GM21515 (cell line): Measurements from ENCODE around the gene SPATS2.
A peak's percentile ranks its signal among the peaks of the same experiment; 100 is the strongest.

Experiments
- ATAC-seq: cut with Tn5 transposase; IDR thresholded peaks from one replicate; pipeline ENCODE4 v1.9.1; 2021; ENCODE audit not compliant: unreplicated experiment

SPATS2 gene

DNA sequence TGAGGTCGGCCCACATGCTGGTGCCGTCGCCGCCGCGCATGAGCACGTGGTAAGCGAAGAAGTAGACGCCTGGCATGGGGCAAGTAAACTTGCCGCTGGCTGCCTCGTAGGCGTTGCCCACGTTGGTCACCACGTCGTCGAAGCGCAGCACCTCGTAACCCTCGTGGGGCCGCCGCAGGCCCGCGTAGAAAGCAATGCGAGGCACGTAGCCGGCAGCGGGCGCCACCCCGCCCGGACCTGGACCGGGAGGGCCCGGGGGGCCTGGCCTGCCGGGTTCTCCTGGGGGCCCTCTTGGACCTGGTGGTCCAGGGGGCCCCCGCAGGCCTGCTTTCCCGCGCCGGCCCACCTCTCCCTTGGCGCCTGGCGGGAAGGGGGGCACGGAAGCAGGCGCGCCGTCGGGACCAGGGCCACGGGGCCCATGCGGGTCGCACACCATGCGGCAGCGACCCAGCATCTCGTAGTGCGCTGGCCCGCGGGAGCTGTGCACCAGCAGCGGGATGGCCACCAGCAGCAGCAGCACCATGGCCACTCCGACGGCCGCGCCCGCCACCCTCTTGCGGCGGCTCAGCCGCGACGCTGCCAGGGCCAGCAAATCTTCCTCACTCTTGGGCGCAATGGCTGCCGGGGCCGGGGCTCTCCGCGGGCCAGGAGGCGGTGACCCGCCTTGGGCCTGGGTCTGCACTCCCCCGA, 31.2 kb upstream of the SPATS2 start:
- no peak for ATAC-seq

DNA sequence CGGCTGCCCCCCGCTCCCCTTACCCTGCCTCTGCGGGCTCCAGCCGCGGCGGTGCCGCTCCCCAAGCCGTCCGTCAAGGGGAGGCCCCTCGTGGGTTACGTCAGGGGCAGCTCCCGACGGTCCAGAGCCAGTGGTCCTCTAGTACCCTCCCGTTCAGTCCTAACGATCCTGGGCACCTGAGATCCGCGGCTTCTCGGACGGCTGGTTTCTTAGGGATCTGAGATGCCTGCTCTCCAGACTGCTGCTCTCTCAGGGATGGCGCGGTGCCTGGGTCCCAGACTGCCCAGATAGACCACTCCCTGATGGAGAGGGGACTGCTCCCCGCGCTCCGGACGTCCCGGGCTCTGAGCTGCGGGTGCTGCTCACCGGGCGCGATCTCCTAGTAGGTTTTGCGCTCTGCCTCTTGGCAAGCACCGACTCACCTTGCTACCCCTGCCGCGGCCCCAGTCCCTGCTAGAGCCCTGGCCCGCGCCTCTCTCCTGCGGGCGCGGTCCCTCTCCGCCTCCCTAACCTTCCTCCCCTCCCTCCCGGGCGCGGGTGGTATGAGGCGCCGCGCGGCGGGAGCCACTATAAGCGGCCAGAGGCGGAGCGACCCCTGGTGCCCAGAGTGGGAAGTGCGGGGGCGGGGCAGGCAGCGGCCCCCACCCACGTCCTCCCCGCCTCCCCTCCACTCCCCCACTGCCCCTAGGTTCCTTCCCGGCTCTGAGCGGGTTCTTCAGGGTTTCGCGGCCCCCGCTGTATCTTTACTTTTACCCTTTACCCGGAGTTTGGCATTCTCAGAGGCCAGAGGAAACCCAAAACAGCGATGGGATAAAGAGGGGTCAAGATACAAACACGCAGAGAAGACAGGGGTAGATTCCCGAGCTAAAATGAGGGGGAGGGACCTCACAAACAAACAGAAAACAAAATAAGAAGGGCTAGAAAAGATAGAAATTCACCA, 30.3 kb upstream of the SPATS2 start, which contains the start of gene C1QL4:
C1QL4 (minus strand) TSS at position 544 of the 940 bp plus-strand sequence. CDS start 711 bp downstream, outside the sequence.
- peak; percentile 61 for ATAC-seq

DNA sequence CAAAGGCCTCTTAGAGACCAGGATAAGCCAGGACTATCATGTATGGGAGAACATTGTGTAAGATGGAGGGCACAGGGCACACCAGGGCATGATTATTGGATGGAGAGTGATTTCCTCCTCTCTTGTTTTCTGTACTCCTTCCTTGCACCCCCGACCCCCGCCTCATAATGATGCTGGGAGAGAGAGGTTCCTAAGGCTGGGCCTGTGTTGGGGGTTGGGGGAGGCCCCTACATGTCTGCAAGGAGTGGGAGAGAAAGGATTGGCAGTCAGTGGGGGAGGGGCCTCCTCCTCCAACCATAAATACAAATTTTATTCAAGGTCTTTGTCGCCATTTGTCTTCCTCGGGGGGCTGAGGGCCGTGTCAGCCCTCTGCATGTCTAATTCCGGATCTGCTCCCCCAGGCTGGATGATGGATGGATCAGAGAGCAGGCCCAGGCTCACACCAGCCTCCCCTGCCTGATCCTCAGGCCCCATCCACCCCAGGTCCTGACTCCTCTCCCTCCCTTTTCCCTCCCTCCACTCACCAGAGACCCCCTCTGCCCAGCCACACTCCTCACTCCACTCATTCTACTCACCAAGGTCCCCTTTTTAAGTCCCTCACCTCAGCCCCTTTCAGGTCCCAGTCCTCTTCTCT, 28.3 kb upstream of the SPATS2 start:
- no peak for ATAC-seq

DNA sequence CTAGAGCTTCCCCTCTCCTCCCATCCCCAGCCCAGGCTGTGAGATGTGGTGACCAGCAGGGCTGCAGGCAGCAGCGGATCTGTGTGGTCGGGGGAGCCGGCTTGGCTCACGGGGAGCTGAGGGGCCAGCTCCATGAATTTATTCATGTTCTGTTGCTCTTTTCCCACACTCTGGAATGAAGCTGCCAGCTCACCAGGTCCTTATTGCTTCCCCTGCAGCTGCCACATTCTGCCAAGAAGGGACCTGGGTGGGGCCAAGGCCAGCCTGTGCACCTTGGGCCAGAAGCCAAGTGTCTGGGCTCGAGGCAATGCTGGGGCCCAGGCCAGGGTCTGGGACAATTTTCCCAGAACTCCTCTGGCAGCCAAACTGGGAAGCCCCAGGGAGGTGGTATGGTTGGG, 27.8 kb upstream of the SPATS2 start:
- ATAC-seq = no peak

DNA sequence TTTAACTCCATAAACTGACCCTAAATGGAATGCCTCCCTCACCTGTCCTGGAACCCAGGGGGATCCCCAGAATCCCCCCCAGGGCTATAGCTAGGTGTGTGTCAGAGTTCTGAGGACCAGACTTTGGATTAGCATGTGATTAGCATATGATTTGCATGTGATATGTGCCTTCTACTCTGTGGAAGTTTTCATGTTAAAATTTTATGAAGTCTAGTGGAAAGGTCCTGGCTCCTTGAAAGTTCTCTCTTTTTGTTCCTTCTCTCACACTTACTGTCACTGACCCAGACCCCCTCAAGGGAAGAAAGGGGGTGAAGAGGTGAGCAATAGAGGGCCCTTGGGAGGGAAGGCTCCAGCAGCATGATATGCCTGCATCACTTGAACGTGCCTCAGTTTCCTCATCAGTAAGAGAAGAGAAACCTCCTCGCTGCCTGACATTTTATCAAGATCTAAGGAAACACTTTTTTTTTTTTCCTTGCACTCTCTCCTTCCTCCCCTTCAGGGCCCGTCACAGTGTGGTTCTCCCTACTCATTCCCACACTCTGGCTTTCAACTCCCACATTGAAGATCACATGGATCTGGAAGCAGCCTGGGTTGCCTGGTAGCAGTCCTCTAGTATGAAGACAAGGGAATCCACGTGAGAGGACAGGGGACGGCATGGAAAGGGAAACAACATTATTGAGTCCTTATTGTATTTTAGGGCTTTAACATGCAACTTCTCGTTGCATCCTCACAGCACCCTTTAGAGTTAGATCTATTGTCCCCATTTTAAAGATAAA, 27.0 kb upstream of the SPATS2 start:
- ATAC-seq = no peak

DNA sequence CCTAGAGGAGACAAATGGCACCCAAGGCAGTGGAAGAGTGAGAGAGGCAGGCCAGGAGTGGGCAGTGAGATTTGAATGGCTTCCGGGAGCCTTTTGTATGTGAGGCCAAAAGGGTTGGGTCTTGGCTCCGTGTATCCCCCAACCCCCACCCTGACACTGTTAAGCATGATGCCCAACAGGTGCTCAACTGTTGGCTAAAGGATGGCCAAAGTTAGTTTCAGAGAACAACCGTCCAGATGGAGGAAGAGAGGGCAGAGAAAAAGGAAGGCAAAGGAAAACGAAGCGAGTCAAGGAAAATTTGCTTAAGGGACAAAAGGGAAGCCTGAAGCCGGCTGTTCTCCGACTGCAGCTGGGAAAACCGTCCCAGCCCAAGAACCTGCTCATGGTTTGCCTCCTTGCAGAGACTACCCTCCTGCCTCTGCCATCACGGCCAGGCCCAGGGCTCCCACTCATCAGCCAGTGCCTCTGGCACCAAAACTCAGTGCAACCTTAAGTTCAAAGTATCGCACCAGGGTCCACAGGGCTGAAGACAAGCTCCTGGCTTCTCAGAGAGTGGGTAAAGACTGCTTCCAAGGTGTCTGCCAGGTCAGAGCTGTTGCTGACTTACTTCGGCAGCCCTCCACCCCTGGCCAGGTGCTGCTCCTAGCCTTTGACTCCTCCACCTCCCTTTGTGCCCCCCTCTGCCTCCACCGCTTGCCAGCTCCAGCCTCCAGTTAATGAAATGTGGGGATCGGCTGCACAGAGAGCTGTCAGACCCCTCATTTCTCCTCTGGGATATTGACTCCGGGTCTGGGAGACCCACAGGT, 26.1 kb upstream of the SPATS2 start:
- no peak for ATAC-seq

DNA sequence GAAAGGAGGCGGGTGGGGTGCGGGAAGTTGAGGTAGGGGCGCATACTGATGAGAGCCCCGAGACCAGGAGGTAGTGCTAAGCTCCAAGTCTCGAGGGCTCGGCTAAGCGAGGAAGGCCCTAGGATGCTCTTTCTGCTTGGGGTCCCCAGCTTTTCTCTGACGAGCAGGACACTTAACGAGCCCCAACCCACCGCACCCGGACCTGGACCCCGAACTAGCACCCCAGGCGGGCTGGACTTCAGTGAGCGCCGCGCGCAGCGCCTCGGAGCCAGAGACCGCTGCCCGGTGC, 25.5 kb upstream of the SPATS2 start:
- no peak for ATAC-seq

DNA sequence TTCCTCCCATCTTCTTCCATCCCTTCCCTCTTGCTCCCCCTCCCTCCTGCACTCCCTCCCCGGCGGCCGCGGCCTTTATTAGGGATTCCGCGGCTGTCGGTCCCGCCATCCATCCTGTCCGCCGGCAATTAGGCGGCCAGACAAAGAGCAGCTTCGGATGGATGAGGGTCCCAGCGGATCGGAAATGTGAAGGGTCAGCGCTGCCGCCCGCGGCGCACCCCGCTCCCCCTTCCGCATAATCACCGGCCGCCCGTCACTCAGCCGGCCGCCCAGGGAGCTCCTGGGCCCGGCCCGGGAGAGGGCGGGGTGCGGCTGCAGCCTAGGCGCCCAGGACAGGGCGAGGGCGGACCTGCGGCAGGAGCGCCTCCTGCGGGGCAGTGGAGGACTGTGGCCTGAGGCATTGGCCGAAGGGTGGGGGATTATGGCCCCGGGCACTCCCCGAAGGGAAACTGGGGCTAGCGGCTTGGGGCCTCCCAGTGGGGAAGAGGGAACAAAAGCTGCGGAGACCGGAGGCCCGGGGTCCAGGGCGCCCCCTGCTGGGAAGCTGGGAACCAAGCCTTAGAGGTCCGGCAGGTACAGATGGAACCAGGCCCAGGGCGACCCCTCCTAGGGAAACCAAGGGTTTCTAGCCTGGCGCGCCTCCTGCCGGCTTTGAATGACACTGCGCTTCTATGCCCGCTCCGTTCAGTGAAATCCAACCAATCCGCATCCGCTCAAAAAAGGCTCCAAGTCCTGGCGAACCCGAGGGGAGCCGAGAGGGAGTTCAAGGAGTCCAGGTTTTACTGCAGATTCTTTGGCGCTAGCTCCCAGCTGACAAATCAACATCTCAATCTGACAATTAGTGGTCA, 25.0 kb upstream of the SPATS2 start:
- ATAC-seq = peak; percentile 63

DNA sequence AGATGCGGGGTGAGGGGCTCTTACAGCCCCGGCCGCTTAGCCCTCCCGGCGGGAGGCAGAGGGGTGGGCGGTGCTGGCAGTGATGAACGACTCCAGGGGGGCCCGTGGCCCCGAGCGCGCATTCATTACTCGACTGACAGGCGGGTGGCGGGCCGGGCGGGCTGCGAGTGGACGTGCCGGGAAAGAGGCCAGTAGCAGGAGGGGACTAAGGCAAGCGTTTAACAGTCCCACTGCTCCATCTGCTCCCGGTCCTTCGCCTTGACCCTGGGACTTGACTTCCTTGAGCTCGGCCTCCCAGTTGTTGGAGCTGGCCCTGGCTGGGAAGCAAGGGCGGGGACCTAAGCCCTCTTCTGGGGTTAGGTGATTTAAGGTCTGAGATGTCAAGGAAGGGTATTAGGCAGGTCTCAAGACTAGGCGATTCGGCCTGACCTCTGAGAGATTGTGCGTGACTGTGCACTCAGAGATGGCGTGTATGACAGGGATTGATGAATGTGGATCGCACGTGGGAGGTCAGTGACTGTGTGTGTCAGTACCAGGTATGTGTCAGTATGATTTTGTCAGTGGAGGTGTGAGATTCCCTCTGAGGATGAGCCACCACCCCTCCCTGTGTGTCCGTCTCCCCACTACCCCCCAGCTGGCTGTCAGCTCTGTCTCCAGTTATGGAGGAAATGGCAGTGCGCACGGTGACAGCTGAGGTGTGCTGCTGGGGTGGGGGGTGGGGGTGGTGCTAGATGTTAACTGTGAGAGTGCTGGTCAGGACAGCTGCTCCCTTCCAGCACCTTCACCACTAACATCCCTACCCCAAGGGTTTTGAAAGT, 24.1 kb upstream of the SPATS2 start:
- no peak for ATAC-seq

DNA sequence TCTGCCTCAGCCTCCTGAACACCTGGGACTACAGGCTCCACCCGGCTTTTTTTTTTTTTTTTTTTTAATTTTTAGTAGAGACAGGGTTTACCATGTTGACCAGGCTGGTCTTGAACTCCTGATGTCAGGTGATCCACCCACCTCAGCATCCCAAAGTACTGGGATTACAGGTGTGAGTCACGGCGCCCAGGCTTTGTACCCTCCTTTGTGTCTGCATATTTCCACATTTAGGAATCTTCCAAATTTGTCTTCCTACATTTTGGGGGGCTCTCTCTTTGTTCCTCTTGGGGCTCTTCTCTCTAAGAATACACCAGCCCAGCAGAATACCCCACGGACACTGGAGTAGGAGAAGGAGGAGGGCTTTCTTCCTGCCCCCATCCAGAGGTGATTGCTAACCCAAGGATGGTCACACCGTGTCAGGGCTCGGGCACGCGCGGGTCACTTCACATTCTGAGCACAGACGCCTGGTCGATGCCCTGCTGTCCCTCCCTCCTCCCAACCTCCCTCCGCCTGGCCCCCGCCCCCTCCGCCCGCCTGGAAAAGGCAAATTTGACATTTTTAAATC, 22.7 kb upstream of the SPATS2 start:
- no peak for ATAC-seq

DNA sequence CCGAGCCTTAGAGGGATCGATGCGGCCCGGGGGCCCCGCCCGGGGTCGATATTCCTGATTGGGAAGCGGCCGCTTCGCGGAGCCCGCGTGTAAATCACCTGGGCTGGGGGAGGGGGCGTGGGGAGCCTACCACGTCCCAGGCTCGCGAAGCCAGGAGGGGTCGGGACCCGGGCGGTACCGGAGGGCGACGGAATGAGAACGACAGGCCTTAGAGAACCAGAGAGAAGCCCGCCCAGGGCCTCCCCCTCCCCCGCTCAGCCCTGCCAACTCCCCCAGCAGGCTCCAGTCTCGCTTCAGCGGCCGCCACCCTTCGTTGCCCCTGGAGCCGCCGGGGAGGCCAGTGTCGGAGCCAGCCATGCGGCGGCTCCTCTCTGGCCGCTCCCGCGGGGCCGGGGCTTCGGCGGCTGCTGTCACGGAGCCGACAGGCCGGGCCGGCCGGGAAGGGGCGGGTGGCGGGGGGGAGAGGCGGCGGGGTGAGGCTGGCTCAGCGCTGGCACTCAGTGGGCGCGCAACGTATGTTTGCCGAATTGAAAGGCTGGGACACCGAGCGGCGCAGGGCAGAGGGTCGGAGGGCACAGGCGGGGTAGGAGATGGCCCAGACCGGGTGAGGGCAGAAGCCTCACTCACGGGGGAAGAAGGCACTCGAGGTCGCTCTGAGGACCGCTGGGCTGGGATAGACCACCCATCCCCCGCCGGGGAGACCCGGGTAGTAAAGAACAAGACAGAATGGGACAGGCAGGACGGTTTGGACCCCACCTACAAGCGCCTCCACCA, 22.0 kb upstream of the SPATS2 start:
- no peak for ATAC-seq

DNA sequence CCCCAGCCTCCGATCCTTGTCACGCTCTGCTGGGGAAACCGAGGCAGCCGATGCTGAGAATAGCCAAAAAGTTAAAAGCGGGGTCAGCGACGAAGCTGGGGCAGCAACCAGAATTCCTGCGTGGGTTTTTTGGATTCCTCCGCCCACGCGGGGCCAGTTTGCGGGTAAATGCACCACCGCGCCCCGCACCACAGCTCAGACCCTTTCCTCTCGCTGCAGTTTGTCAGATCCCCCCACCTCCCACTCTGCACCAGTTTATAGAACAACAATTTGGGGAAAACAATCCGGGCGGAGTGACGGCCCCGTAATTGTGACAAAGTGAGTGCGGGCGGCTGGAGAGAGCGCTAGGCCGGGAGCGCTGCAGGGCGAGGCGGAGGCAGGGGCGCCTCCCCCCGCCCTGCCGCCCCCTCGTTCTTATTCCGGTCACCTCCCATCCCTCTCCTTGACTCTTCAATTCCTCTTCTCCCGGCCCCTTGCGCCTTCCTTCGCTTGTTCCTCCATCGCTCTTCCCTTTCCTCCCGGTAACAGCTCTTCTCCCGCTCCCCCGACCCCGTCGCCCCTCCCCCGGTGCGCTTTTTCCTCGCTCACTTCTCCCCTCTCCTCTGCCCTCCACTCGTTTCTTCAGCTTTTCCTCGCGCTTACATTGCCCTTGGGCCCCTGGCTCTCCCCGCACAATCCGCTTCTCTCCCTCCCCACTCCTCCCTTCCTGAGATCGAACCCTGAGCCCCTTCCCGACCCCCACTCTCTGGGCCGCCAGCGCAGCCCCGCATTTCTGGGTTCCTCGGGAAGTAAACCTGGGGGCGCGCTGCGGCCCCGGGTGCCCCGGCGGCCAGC, 21.2 kb upstream of the SPATS2 start:
- ATAC-seq = no peak

DNA sequence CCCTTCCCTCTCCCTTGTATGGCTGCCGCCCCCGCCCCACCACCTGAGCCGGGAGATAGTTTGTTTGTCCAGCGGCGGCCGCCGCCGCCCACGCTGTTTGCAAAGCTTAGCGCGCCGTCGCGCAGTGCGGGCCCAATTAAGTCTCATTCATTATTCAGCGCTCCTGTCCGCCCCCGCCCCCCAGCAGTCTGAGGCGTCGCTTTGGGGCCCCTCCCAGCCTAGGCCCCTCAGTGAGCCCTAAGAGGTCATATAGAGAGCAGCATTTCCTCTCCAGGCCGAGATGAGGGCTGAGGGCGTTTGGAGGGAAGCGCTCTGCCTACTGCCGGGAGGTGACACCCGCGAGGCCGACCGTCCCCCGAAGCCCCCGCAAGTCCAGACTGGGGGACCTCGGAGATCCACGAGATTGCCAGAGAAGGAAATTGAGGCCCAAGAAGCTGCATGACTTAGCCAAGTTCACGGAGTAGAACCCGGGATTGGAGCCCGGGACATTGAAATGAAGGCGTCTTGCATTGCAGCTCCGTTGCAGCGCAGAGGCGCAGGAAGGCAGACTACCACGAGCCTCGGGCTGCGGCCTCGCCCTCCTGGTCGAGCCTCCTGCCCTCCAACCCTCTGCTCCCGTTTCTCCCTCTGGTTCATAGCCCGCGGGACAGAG, 20.5 kb upstream of the SPATS2 start, which contains the start of gene DNAJC22:
DNAJC22 (plus strand) TSS at position 230 of the 652 bp plus-strand sequence. CDS start 1,985 bp downstream, outside the sequence.
- ATAC-seq = no peak

DNA sequence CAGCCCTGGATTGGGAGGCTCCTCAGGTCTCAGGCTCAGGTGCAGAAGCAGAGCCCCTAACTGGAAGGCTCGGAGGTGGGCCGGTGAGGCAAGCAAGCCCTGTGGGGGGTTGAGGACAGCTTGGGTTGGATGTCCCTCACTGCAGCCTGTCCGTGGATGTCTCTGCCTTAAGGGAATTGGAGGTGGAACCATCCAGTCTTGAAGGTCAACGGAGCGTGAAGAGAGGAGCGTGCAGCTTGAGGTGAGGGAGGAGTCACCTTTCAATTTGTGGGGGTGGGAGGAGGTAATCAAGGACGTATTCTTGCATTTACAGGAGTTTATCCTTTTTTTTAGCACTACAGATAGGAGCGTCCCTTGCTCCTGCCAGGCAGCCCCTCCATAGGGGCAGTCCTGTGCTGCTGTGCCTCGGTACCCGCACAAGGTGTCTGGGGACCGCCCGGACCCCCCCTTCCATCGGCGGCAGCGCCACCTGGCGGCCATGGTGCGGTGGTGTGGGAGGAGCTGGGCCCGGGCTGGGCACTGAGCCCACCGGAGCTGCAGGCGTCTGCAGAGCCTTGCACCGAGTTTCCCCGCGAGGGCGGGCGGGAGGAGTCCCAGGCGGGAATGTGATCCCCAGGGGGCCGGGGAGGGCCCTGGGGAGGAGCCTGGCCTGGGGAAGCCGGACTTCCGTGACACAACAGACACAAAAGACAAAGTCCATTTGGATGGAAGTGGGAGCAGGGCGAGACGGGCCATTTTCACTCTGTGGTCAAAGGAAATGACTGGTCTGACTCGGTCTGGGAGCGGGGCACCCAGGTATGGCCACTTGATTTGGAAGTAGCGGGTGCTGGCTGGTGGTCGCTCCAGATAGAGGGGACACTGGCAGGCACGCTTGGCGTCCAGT, 19.7 kb upstream of the SPATS2 start:
- peak; percentile 61 for ATAC-seq

DNA sequence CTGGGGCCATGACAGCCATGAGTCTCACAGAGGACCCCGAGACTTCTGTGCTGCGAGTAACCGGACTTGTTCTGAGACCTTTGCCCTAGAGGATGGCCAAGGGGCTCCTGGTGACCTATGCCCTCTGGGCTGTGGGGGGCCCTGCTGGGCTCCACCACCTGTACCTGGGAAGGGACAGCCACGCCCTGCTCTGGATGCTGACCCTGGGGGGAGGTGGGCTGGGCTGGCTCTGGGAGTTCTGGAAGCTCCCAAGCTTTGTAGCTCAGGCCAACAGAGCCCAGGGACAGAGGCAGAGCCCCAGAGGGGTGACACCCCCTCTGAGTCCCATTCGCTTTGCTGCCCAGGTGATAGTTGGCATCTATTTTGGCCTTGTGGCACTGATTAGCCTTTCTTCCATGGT, 18.5 kb upstream of the SPATS2 start:
- ATAC-seq = no peak
